ENCODE data around the gene PBX3. TPM values are rescaled to one million over a fixed set of nuclear protein-coding genes. Genes with fewer than 3 reads are reported as not detected.

The PBX3 gene
- total and polyA plus RNA-seq, 2 donors (not counting 1 experiment from before 2014, with no cell fraction given) = 35.8 to 51.8 TPM

DNA sequence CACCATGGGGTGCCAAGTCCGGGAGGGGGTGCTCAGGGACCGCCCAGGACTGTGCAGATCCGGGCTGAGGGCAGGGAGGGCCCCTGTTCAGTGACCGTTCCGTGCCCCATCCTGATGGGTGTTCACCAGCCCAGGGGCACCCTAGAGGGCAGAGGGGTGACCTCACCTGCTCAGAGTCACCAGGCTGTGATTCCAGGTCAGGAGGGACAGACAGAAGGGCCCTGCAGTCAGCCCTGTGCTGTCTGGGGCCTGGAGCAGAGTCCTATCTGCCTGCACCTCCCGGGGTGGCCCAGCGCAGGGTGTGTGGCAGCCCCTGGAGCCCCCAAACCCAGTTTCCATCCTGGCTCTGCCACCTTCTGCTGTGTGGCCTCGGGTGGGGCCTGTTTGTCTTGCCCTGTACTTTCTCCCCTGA, 241.9 kb downstream of the PBX3 start:
- Histone ChIP-seq H3K4me1 (ENCODE audit: control insufficient read depth, extremely low read depth, insufficient read depth, low read length) (no peaks in the 10 kb centered on the region), H4K20me1 (ENCODE audit: control insufficient read depth, extremely low read depth, insufficient read depth, low read length) (no peaks in the 10 kb centered on the region), H3K79me2 (ENCODE audit: control insufficient read depth, insufficient read depth, low read length) (no peaks in the 10 kb centered on the region), H3K4me2 (ENCODE audit: extremely low read depth, insufficient read depth, low read length) (no peak overlapping the region), H3K36me3 (ENCODE audit: control insufficient read depth, insufficient read depth, low read length) (no peaks in the 10 kb centered on the region), H3K27me3 (ENCODE audit: control insufficient read depth, insufficient read depth, low read length) (no peaks in the 10 kb centered on the region), H3K9me3 (ENCODE audit: control insufficient read depth, insufficient read depth, low read depth, low read length) (no peaks in the 10 kb centered on the region), H3K4me3 (replicated peaks in 1 of 4; ENCODE audit: control extremely low read depth in 1 of 4, insufficient read depth in 1 of 4, low read depth in 3 of 4, low read length in 4 of 4) (no peak overlapping the region), H2AFZ (ENCODE audit: low read length) (no peak overlapping the region), H3K27ac (ENCODE audit: insufficient read depth, low read length) (no peak overlapping the region), H3K9ac (ENCODE audit: insufficient read depth, low read length) (no peak overlapping the region)
- no peak for DNase-seq (ENCODE audit: low read depth in 2 of 2)
- no peak for TF ChIP-seq EZH2 (IDR thresholded peaks at IDR 0.05; ENCODE audit: low read length, missing control alignments)
- TF ChIP-seq, protein P1, sequence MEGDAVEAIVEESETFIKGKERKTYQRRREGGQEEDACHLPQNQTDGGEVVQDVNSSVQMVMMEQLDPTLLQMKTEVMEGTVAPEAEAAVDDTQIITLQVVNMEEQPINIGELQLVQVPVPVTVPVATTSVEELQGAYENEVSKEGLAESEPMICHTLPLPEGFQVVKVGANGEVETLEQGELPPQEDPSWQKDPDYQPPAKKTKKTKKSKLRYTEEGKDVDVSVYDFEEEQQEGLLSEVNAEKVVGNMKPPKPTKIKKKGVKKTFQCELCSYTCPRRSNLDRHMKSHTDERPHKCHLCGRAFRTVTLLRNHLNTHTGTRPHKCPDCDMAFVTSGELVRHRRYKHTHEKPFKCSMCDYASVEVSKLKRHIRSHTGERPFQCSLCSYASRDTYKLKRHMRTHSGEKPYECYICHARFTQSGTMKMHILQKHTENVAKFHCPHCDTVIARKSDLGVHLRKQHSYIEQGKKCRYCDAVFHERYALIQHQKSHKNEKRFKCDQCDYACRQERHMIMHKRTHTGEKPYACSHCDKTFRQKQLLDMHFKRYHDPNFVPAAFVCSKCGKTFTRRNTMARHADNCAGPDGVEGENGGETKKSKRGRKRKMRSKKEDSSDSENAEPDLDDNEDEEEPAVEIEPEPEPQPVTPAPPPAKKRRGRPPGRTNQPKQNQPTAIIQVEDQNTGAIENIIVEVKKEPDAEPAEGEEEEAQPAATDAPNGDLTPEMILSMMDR (conservative IDR thresholded peaks at IDR 0.05 in 1 of 2, IDR thresholded peaks at IDR 0.05 in 1 of 2; ENCODE audit: low read depth in 1 of 2, low read length in 2 of 2) = no peak

DNA sequence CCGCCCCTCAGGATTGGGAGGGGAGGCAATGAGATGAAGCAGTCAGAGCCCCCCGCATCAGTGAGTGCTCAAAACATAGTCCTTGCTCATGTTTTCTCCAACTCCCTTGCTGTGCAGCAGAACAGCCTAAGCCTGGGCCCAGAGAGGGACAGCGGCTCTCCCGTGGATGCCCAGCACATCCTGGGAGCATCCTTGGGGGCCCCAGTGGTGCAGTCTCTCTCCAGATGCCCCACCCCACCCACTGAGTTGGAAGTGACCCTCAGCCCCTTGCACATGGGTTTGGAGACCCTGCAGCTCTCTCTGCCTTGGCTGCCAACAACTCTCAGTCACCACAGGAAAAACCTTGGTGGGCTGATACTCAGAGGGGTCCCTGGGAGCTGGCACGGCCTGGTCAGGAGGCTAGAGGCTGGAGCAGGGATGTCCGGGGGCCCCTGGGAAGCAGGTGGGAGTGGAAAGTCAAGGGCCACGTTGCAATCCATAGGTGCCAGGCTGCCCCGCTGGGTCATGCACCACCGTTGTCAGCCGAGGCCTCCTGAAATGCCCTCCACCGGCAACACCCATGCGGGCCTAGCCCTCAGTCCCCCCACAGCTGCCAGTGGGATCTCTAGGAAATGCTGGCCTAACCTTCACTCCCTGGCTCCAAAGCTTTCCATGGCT, 242.5 kb downstream of the PBX3 start:
- TF ChIP-seq EZH2 (IDR thresholded peaks at IDR 0.05; ENCODE audit: low read length, missing control alignments) = no peak
- TF ChIP-seq, protein P1 (conservative IDR thresholded peaks at IDR 0.05 in 1 of 2, IDR thresholded peaks at IDR 0.05 in 1 of 2; ENCODE audit: low read depth in 1 of 2, low read length in 2 of 2) = no peak
- no peaks in the 10 kb centered on the region for H3K4me1 ChIP-seq (ENCODE audit: control insufficient read depth, extremely low read depth, insufficient read depth, low read length)

DNA sequence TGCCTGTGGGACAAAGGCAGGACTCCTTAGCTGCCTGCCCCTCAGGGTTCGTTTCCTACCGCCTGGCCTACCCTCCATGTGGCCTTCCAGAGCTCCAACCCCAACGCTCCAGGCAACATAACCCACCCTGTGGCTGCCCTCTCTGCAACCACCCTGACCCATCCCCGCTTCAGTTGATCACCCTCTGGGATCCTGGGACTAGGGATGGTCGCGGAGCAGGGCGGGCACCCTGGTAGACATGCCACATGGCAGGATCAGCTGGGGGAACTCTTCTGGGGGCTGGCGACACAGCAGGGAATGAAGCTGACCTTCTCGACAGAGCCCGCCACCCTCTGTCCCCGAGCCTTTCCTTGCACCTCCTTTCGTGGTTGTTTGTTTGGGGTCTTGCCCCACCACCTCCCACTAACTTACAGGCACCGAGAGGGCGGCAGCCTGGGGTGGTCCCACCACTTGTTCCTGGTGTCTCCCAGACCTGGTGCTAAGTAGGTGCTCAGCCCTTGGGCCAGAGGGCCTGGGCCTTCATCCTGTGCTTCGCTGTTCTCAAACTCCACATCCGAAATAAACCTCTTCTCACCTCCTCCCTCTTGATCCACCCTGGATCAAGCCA, 243.1 kb downstream of the PBX3 start:
- DNase-seq (ENCODE audit: low read depth in 2 of 2) = no peak
- Histone ChIP-seq H2AFZ (ENCODE audit: low read length) (no peak overlapping the region), H3K9me3 (ENCODE audit: control insufficient read depth, insufficient read depth, low read depth, low read length) (no peaks in the 10 kb centered on the region), H3K4me3 (replicated peaks in 1 of 4; ENCODE audit: control extremely low read depth in 1 of 4, insufficient read depth in 1 of 4, low read depth in 3 of 4, low read length in 4 of 4) (no peak overlapping the region), H3K27me3 (ENCODE audit: control insufficient read depth, insufficient read depth, low read length) (no peaks in the 10 kb centered on the region), H3K79me2 (ENCODE audit: control insufficient read depth, insufficient read depth, low read length) (no peaks in the 10 kb centered on the region), H4K20me1 (ENCODE audit: control insufficient read depth, extremely low read depth, insufficient read depth, low read length) (no peaks in the 10 kb centered on the region), H3K4me1 (ENCODE audit: control insufficient read depth, extremely low read depth, insufficient read depth, low read length) (no peaks in the 10 kb centered on the region), H3K36me3 (ENCODE audit: control insufficient read depth, insufficient read depth, low read length) (no peaks in the 10 kb centered on the region), H3K4me2 (ENCODE audit: extremely low read depth, insufficient read depth, low read length) (no peak overlapping the region), H3K9ac (ENCODE audit: insufficient read depth, low read length) (no peak overlapping the region), H3K27ac (ENCODE audit: insufficient read depth, low read length) (no peak overlapping the region)
- TF ChIP-seq, protein P1 (conservative IDR thresholded peaks at IDR 0.05 in 1 of 2, IDR thresholded peaks at IDR 0.05 in 1 of 2; ENCODE audit: low read depth in 1 of 2, low read length in 2 of 2) = no peak
- no peak for TF ChIP-seq EZH2 (IDR thresholded peaks at IDR 0.05; ENCODE audit: low read length, missing control alignments)

More for the DNA sequence above, 242.5 kb downstream of the PBX3 start:
- H3K27me3 ChIP-seq (ENCODE audit: control insufficient read depth, insufficient read depth, low read length) = no peaks in the 10 kb centered on the region
- H3K36me3 ChIP-seq (ENCODE audit: control insufficient read depth, insufficient read depth, low read length) = no peaks in the 10 kb centered on the region
- H3K4me3 ChIP-seq (replicated peaks in 1 of 4; ENCODE audit: control extremely low read depth in 1 of 4, insufficient read depth in 1 of 4, low read depth in 3 of 4, low read length in 4 of 4) = no peak overlapping the region
- no peaks in the 10 kb centered on the region for H3K79me2 ChIP-seq (ENCODE audit: control insufficient read depth, insufficient read depth, low read length)
- no peak overlapping the region for H3K27ac ChIP-seq (ENCODE audit: insufficient read depth, low read length)
- no peaks in the 10 kb centered on the region for H3K9me3 ChIP-seq (ENCODE audit: control insufficient read depth, insufficient read depth, low read depth, low read length)
- H4K20me1 ChIP-seq (ENCODE audit: control insufficient read depth, extremely low read depth, insufficient read depth, low read length) = no peaks in the 10 kb centered on the region
- no peak overlapping the region for H2AFZ ChIP-seq (ENCODE audit: low read length)
- DNase-seq (ENCODE audit: low read depth in 2 of 2) = no peak
- H3K9ac ChIP-seq (ENCODE audit: insufficient read depth, low read length) = no peak overlapping the region
- H3K4me2 ChIP-seq (ENCODE audit: extremely low read depth, insufficient read depth, low read length) = no peak overlapping the region
